ENCODE data around the gene AKR7A3. TPM values are rescaled to one million over a fixed set of nuclear protein-coding genes. Genes with fewer than 3 reads are reported as not detected.
"Not testable (repeated sequence)": the region's sequence is repeated elsewhere in the genome, so short reads cannot be mapped to it uniquely, and the experiment has no call there.

The AKR7A3 gene
- total RNA-seq, 1 donor = 0.73 TPM

DNA sequence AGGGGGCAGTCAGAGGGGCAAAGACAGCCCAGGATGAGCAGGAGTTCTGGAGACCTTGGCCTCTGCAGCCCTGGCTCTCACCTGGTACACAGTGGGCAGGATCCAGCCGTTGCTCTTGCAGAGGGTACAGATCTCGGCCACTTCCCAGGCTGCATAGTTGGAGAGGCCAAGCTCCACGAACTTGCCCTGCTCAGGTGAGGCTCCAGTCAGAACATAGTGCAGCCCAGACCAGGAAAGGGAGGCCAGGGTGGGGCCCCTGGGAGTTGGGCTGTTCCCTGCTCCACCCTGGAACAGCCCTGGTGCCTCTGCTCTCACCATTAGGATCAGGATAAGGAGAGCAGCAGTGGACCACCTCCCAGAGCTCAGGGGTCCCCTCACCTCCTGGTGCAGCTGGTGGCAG is 2.8 kb downstream of the AKR7A3 start:
- H3K4me1 ChIP-seq (ENCODE audit: insufficient read depth, low read length); H3K27me3 ChIP-seq (ENCODE audit: insufficient read depth, low read length); H3K4me3 ChIP-seq (ENCODE audit: low read length); H3K9me3 ChIP-seq (ENCODE audit: low read depth, low read length): not testable (repeated sequence)

DNA sequence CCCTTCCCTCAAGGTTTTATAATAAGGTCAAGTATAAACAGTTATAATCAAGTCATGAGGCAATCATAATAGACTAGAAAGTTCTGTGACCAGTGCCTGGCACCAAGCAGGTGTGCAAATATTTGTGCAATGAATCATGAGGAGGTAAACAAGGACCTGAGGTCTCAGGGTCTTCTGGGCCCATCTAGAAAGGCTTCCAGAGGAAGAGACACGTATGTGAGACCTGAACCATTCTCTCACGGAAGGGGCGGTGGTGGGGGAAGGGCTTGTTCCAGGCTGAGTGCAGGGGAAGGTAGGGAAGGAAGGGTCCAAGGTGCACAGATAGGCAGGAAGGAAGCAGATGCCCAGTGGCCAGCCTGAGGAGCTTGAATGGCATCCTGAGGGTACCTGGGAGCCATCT is 3.2 kb downstream of the AKR7A3 start:
- H3K4me3 ChIP-seq (ENCODE audit: low read length) = not testable (repeated sequence)

DNA sequence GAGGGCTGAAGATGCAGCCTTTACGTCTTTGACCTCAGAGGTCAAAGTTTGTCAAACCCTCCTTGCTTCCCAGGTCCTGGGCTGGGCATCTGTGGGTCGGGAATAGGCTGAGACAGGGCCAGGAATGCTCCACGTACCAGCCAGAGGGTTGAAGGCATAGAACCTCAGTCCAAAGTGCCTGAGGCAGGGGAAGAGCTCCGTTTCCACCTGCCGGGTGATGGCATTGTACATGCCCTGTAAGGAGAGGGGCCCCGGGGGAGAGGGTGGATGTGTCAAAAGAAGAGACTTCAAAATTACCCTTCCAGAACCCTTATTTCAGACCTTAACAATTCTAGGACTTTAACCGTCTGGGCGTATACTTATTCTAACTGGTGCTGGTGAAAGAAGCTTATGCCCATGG is 3.7 kb downstream of the AKR7A3 start:
- no peak overlapping the region for H3K4me3 ChIP-seq (ENCODE audit: low read length)
- H3K9me3 ChIP-seq (ENCODE audit: low read depth, low read length) = no peaks in the 10 kb centered on the region
- peaks cover 6% of the 10 kb centered on the region for H3K4me1 ChIP-seq (ENCODE audit: insufficient read depth, low read length)
- H3K27me3 ChIP-seq (ENCODE audit: insufficient read depth, low read length) = no peaks in the 10 kb centered on the region

More for the DNA sequence above, 3.2 kb downstream of the AKR7A3 start:
- H3K9me3 ChIP-seq (ENCODE audit: low read depth, low read length); H3K27me3 ChIP-seq (ENCODE audit: insufficient read depth, low read length); H3K4me1 ChIP-seq (ENCODE audit: insufficient read depth, low read length): not testable (repeated sequence)

DNA sequence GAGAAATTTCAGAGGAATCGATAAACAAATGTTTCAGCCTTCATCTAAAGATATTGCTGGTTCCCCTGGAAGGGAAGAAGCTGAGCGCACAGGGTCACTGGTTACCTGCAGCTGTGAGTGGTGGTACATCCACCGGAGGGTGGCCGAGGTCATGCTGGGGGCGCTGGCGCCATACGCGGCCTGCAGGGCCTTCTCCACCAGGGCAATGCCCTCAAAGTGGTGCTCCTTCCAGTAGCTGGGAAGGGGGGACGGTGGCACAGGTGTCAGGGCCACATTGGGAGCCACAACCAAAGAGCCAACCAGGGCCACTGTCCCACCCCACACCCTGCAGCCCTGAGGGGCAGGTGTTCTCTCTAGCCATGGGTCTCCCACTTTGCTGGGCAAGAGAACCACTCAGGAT is 4.7 kb downstream of the AKR7A3 start:
- Histone ChIP-seq H3K4me1 (ENCODE audit: insufficient read depth, low read length) (peaks cover 2% of the 10 kb centered on the region), H3K4me3 (ENCODE audit: low read length) (no peak overlapping the region), H3K9me3 (ENCODE audit: low read depth, low read length) (no peaks in the 10 kb centered on the region), H3K27me3 (ENCODE audit: insufficient read depth, low read length) (no peaks in the 10 kb centered on the region)

DNA sequence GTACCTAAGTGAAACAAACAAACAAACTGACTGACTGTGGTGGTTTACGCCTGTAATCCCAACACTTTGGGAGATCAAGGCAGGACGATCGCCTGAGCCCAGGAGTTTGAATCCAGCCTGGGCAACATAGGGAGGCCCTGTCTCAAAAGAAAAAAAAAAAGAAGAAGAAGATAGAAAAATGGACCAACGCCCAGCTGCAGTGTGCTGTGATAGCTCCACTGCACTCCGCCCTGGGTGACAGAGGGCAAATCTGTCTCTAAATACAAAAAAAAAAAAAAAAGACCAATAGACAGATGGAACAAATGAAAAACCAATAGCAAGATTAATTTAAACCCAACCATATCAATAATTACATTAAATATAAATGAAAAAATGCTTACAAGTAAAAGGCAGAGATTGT is 13.9 kb downstream of the AKR7A3 start:
- Histone ChIP-seq H3K9me3 (ENCODE audit: low read depth, low read length) (no peaks in the 10 kb centered on the region), H3K4me1 (ENCODE audit: insufficient read depth, low read length) (no peaks in the 10 kb centered on the region), H3K4me3 (ENCODE audit: low read length) (no peak overlapping the region), H3K27me3 (ENCODE audit: insufficient read depth, low read length) (peaks cover 4% of the 10 kb centered on the region)

DNA sequence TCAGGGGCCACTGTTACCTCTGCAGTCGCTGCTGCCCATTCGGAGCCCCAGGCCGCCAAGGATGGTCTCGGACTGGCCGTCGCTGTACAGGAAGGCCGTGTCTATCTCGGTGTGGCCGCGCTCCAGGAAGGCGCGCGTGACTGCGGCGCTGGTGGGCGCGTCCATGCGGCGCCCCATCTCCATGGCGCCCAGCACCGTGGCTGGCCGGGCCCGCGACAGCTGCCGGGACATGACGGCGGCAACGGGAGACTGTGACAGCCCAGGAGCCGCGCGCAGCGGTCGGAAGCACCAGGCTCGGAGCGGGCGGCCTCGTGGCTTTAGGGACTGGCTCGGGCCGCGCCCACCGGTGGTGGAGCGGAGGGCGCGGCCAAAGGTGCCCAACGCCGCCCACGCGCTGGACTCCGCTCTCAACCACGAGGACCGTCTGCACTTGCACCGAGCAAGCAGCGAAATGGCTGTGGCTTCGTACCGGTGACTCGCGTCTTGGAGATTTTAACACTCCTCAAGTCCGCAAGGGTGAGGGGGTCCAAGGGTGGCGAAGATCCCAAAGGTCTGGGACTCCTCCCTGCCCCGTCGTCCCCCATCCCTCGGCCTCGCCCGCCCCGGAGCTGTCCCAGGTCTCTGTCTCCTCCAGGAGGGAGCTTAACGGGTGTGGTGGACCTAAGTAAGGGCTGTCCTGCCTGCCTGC is 14.6 kb downstream of the AKR7A3 start:
- H3K4me1 ChIP-seq (ENCODE audit: insufficient read depth, low read length); H3K27me3 ChIP-seq (ENCODE audit: insufficient read depth, low read length); H3K4me3 ChIP-seq (ENCODE audit: low read length); H3K9me3 ChIP-seq (ENCODE audit: low read depth, low read length): not testable (repeated sequence)

DNA sequence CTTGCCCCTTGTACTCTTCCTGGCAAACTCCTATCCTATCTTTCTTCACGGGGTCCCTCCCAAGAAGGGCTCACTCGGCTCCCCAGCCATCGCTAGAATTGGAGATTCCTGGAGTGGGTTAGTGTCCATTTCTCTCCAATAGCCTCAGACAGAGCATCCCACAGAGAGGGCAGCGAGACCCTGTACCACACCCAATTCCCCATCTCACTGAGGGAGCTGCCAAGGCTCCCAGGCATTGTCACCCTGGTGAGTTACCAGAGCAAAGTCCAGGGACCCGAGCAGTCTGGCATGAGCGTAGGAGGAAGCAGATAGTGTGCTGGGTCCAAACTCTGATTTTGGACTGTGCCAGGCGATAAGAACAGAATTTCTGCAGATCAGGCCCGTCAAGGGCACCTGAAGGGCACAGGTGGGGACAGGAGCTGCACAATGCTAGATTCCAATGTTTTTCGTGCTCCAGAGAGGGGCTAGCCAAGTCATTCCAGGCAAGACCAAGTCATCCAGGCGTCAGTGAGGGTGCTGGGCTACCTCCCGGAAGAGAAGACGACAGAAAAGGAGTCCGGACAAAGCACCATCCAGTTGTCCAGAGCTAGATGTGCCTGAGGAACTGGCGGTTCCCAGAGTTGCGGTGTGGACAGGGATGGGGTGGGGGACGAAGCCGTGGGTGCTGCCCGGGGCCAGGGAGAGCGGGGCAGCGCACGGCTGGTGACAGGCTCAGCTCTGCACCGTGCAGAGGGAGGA is 15.3 kb downstream of the AKR7A3 start:
- H3K4me1 ChIP-seq (ENCODE audit: insufficient read depth, low read length) = no peaks in the 10 kb centered on the region
- peaks cover 4% of the 10 kb centered on the region for H3K27me3 ChIP-seq (ENCODE audit: insufficient read depth, low read length)
- H3K9me3 ChIP-seq (ENCODE audit: low read depth, low read length) = no peaks in the 10 kb centered on the region
- H3K4me3 ChIP-seq (ENCODE audit: low read length) = no peak overlapping the region

DNA sequence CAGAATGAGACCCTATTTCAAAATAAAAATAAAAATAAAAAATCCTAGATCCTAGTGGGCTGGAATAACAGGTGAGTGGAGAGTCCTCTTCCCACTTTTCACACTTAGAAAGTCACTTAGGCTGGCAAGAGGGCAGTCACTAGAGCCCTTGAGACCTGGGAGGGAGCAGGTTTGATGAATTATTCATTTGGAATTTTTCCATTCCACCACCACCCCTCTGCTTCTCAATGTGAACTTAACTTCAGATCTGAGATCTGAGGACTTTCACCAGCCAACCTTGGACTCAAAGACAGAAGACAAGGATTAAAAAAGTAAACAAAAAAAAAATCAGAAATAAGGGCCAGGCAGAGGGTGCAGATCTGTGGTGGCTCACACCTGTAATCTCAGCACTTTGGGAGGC is 16.5 kb downstream of the AKR7A3 start:
- Histone ChIP-seq H3K9me3 (ENCODE audit: low read depth, low read length) (no peaks in the 10 kb centered on the region), H3K4me3 (ENCODE audit: low read length) (no peak overlapping the region), H3K4me1 (ENCODE audit: insufficient read depth, low read length) (no peaks in the 10 kb centered on the region), H3K27me3 (ENCODE audit: insufficient read depth, low read length) (peaks cover 4% of the 10 kb centered on the region)

DNA sequence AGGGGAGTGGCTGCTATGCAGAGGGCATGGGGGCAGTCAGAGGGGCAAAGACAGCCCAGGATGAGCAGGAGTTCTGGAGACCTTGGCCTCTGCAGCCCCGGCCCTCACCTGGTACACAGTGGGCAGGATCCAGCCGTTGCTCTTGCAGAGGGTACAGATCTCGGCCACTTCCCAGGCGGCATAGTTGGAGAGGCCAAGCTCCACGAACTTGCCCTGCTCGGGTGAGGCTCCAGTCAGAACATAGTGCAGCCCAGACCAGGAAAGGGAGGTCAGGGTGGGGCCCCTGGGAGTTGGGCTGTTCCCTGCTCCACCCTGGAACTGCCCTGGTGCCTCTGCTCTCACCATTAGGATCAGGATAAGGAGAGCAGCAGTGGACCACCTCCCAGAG is 18.2 kb downstream of the AKR7A3 start:
- H3K27me3 ChIP-seq (ENCODE audit: insufficient read depth, low read length); H3K4me1 ChIP-seq (ENCODE audit: insufficient read depth, low read length); H3K4me3 ChIP-seq (ENCODE audit: low read length); H3K9me3 ChIP-seq (ENCODE audit: low read depth, low read length): not testable (repeated sequence)

DNA sequence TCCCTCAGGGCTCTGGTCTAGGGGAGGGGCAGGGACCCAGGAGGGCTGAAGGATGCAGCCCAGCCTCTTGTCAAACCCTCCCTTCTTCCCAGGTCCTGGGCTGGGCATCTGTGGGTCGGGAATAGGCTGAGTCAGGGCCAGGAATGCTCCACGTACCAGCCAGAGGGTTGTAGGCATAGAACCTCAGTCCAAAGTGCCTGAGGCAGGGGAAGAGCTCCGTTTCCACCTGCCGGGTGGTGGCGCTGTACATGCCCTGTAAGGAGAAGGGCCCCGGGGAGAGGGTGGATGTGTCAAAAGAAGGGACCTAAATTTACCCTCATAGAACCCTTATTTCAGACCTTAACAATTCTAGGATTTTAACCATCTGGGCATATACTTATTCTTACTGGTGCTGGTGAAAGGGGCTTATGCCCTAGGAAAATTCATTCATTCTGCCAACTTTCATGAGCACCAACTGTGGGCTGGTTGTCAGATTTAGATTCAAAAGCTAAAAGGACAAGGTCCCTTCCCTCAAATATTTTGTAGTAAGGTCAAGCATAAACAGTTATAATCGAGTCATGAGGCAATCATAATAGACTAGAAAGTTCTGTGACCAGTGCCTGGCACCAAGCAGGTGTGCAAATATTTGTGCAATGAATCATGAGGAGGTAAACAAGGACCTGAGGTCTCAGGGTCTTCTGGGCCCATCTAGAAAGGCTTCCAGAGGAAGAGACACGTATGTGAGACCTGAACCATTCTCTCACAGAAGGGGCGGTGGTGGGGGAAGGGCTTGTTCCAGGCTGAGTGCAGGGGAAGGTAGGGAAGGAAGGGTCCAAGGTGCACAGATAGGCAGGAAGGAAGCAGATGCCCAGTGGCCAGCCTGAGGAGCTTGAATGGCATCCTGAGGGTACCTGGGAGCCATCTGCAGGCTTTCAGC is 18.9 kb downstream of the AKR7A3 start:
- H3K9me3 ChIP-seq (ENCODE audit: low read depth, low read length); H3K4me3 ChIP-seq (ENCODE audit: low read length); H3K27me3 ChIP-seq (ENCODE audit: insufficient read depth, low read length); H3K4me1 ChIP-seq (ENCODE audit: insufficient read depth, low read length): not testable (repeated sequence)

DNA sequence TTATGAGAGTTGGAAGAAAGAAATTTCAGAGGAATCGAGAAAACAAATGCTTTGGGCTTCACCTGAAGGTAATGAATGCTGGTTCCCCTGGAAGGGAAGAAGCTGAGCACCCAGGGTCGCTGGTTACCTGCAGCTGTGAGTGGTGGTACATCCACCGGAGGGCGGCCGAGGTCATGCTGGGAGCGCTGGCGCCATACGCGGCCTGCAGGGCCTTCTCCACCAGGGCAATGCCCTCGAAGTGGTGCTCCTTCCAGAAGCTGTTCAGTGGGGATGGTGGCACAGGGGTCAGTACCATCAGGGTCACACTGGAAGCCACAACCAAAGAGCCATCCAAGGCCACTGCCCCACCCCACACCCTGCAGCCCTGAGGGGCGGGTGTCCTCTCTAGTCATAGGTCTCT is 20.1 kb downstream of the AKR7A3 start:
- Histone ChIP-seq H3K4me1 (ENCODE audit: insufficient read depth, low read length) (no peaks in the 10 kb centered on the region), H3K9me3 (ENCODE audit: low read depth, low read length) (no peaks in the 10 kb centered on the region), H3K4me3 (ENCODE audit: low read length) (no peak overlapping the region), H3K27me3 (ENCODE audit: insufficient read depth, low read length) (no peaks in the 10 kb centered on the region)

DNA sequence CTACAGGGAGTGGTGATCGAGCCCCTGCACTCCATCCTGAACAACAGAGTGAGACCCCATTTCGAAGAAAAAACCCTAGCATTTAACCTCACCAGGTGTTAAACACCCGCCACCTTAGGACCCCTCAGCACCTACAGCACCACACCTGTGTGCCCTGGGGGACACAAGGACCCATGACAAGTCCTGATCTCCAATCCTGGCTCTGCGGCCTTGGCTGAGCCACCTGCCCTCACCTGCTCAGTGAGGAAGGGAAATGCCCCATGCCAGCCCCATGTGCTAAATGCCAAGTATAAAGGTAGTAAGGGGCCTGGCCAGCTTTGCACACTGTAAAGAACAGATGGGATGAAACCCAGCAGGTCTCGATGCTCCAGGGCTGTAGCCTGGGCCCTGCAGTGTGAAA is 25.8 kb downstream of the AKR7A3 start:
- Histone ChIP-seq H3K4me3 (ENCODE audit: low read length) (no peak overlapping the region), H3K4me1 (ENCODE audit: insufficient read depth, low read length) (no peaks in the 10 kb centered on the region), H3K27me3 (ENCODE audit: insufficient read depth, low read length) (no peaks in the 10 kb centered on the region), H3K9me3 (ENCODE audit: low read depth, low read length) (no peaks in the 10 kb centered on the region)

DNA sequence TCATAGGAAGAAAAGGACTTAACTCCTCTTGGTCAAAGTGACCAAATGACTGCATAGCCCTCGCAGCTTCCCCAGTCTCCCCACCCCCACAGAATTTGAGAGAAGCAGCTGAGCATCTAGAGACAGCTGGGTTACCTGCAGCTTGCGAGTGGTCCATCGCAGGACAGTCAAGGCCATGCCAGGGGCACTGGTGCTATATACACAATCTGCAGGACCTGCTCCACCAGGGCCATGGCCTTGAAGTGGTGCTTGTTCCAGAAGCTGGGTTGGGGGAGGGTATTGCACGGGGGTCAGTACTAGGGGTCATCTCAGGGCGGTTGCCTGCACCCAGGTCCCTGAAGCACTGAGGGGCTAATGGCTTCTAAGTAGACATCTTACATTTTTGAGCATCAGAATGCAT is 26.5 kb downstream of the AKR7A3 start:
- H3K4me3 ChIP-seq (ENCODE audit: low read length) = no peak overlapping the region

DNA sequence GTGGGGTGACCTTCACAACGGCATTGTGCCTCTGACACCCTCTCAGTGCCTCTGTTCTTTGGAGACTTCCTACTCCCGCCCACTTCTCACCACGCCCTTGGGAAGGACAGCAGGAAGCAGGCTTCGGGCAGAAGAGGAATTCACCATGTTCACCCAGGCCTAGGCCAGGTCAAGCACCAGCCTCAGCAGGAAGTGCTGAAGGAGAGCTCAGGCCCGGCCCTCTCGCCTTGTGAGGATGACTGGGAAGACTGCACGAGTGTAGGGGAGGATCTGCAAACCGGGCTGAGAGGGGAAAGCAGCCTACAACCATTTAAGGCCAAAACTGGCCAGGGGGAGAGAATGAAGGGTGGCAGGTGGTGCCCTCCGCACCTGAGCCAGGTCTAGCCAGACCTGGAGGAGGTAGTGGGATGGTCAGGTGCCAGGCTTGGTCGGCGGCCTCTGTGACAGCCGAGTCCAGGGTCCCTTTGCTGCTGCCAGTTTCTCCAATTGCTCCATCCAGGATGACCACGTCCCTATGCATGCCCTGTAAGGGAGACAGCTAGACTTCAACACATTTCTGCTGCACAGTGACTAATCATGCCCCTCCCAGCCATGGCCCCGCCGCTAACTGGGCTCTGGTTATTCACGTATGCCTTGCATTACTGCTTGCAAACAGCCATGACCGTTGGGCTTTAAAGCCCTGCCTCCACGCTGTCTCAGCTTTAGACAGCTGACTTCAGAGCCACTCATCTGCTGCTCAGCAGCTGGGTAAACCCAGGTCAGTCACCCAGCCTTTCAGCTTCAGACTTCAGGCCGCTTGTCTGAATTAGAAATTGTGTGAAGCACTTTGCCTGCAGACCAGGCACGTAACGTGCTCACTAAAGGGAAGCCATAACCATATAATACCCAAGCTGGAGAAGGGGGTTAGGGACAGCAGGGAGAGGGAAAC is 28.1 kb downstream of the AKR7A3 start:
- Histone ChIP-seq H3K27me3 (ENCODE audit: insufficient read depth, low read length) (no peaks in the 10 kb centered on the region), H3K4me3 (ENCODE audit: low read length) (no peak overlapping the region), H3K4me1 (ENCODE audit: insufficient read depth, low read length) (no peaks in the 10 kb centered on the region), H3K9me3 (ENCODE audit: low read depth, low read length) (no peaks in the 10 kb centered on the region)

More for the DNA sequence above, 26.5 kb downstream of the AKR7A3 start:
- Histone ChIP-seq H3K9me3 (ENCODE audit: low read depth, low read length) (no peaks in the 10 kb centered on the region), H3K27me3 (ENCODE audit: insufficient read depth, low read length) (no peaks in the 10 kb centered on the region), H3K4me1 (ENCODE audit: insufficient read depth, low read length) (no peaks in the 10 kb centered on the region)

All from mononuclear cell (primary cell).